Kidney (tissue), 14 donors: ENCODE results near the gene IRX2. TPM values are rescaled to one million over a fixed set of nuclear protein-coding genes. Genes with fewer than 3 reads are reported as not detected.

ENCODE experiments used
- DNase-seq, 5 donors: peaks; one replicate each; pipeline ENCODE4 v3.0.0-alpha.2; 2013 to 2020
- FAIRE-seq: peaks from 2 replicates; lab custom pipeline; 2012; peaks lifted over from hg19 to GRCh38; lab: Jason Lieb, UNC
- H3K27ac ChIP-seq, 2 donors: one replicate each; pipeline ENCODE4 v1.7.0; 2013; ENCODE audit warnings: low read depth in 2 of 2, low read length in 2 of 2, inconsistent platforms in 1 of 2
- H3K27me3 ChIP-seq: one replicate; pipeline ENCODE4 v1.7.1; 2013; ENCODE audit warnings: low read length, inconsistent platforms; ENCODE audit not compliant: control insufficient read depth, insufficient read depth
- H3K36me3 ChIP-seq, 3 donors: one replicate each; pipeline versions ENCODE4 v1.7.0 to v1.7.1; 2013; ENCODE audit warnings: low read length in 3 of 3, control low read depth in 1 of 3, inconsistent platforms in 1 of 3; ENCODE audit not compliant: insufficient read depth in 3 of 3, control insufficient read depth in 2 of 3
- H3K4me1 ChIP-seq, 3 donors: one replicate each; pipeline versions ENCODE4 v1.7.0 to v1.7.1; 2013; ENCODE audit warnings: low read length in 3 of 3, inconsistent platforms in 1 of 3, low read depth in 1 of 3; ENCODE audit not compliant: control insufficient read depth in 2 of 3, insufficient read depth in 2 of 3
- H3K4me3 ChIP-seq, 3 donors: one replicate each; pipeline versions ENCODE4 v1.7.0 to v1.8.1; 2013; ENCODE audit warnings: low read length in 3 of 3, control low read depth in 1 of 3, inconsistent platforms in 1 of 3
- H3K9ac ChIP-seq, 3 donors: one replicate each; pipeline versions ENCODE4 v1.7.0 to v1.7.1; 2013; ENCODE audit warnings: low read length in 3 of 3, control low read depth in 1 of 3, inconsistent platforms in 1 of 3
- H3K9me3 ChIP-seq, 3 donors: one replicate each; pipeline versions ENCODE4 v1.7.0 to v1.7.1; 2013; ENCODE audit warnings: low read length in 3 of 3, control low read depth in 1 of 3, inconsistent platforms in 1 of 3; ENCODE audit not compliant: control insufficient read depth in 2 of 3, insufficient read depth in 1 of 3
- intact Hi-C: fragments of 100-400 bp; cut with DNase I; formaldehyde crosslinking; loops from one replicate; pipeline ENCODE4 v1.11.1; 2022
- polyA plus RNA-seq: library from polyadenylated mRNA; stranded (reverse); fragments of 350-450 nt; fragmentation: Illumina TruSeq; extraction: RNeasy Lipid Tissue Mini Kit (QIAGEN cat#74804); gene quantifications from one replicate; pipeline ENCODE4 v1.2.3, GENCODE V29; 2014; ENCODE audit warnings: low read depth, low replicate concordance; ENCODE audit not compliant: insufficient read depth
- total RNA-seq: library from RNA; stranded (reverse); fragmentation: NEBNext Ultra II Directional; extraction: Animal tissue kit (Norgen Biotek cat#: 25700); gene quantifications from one replicate; pipeline ENCODE4 v1.2.1, GENCODE V29; 2021
- TF ChIP-seq, protein P1 (sequence below): IDR thresholded peaks from 3 replicates; pipeline ENCODE4 v1.5.1; 2012; ENCODE audit warnings: mild to moderate bottlenecking, moderate library complexity, borderline replicate concordance; ENCODE audit not compliant: insufficient read depth; ENCODE audit errors: extremely low read depth
- donor health status: control.
- donor health status: control.
- donor health status: control.
- donor health status: control.
- donor health status: control.
- donor health status: DM: yes; HTN: yes; CAD: no.
- donor health status: Normal renal cell carcinoma (clear cell type).

The IRX2 gene
- total and polyA plus RNA-seq, 2 donors from 2014 or later: 11.7 to 44.2 TPM

DNA sequence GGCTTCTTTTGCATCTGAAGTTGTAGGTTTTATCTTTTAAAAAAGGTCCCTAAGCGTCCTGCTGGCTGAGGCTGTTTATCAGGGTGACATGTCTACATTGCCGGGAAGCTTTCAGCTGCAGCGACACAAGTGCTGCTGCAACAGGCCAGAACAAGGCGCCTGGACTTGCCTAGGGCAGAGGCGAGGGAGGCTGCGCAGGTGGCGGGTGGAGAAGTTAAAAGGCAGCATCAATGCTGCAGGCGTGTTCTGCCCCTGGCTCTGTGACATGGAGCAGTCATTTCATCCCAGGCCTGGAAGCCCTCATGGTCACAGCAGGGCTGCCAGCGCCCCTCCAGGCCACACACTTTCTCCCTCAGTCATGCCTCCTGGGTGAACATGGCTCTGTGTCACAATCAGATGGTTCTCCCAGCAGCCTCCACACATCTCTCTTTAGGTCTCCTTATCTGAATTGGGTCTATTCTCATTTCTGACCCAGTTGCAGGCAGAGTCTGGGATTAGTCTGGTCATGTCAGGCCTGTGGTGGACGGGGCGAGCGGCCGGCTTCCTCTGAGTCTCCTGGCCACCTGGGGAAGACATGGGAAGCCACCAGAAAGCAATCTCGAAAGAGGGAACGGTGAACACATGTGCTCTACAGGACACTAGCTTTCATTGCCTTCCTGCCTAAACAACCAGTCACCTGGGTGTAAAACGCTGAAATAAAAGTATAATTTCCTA is 41.3 kb downstream of the IRX2 start:
- DNase-seq: no peak
- H3K36me3 ChIP-seq: no peaks in the 10 kb centered on the region
- TF ChIP-seq, protein P1, sequence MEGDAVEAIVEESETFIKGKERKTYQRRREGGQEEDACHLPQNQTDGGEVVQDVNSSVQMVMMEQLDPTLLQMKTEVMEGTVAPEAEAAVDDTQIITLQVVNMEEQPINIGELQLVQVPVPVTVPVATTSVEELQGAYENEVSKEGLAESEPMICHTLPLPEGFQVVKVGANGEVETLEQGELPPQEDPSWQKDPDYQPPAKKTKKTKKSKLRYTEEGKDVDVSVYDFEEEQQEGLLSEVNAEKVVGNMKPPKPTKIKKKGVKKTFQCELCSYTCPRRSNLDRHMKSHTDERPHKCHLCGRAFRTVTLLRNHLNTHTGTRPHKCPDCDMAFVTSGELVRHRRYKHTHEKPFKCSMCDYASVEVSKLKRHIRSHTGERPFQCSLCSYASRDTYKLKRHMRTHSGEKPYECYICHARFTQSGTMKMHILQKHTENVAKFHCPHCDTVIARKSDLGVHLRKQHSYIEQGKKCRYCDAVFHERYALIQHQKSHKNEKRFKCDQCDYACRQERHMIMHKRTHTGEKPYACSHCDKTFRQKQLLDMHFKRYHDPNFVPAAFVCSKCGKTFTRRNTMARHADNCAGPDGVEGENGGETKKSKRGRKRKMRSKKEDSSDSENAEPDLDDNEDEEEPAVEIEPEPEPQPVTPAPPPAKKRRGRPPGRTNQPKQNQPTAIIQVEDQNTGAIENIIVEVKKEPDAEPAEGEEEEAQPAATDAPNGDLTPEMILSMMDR: no peak
- H3K4me1 ChIP-seq: no peaks in the 10 kb centered on the region
- H3K4me3 ChIP-seq: no peak overlapping the region
- intact Hi-C loops: no loop called here
- no peak for FAIRE-seq
- H3K9me3 ChIP-seq: no peaks in the 10 kb centered on the region
- H3K9ac ChIP-seq: no peak overlapping the region
- no peaks in the 10 kb centered on the region for H3K27me3 ChIP-seq
- H3K27ac ChIP-seq: no peak overlapping the region

- no peak overlapping the region for H3K4me3 ChIP-seq
- intact Hi-C loops: no loop called here
Measured at GRCh38 chr5:2708751-2709150, 42.7 kb downstream of the IRX2 start.

DNA sequence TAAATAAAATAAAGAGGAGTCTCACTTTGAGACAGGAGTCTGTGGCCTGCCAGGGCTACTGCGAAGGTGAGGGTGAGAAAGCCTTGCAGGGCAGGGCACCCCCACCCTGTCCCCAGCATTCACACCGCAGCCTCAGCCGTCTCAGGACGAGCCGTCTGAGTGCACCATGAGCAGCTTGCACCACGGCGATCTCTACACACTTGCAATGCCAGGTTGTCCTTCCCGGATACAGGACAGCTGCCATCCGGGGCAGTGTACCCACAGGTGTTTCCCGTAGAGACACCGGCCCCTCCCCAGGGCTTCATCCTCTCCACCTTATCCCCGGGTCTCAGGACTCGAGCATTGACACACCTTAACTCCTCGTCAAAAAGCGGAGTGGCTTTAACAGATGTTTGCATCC is 43.3 kb downstream of the IRX2 start:
- Histone ChIP-seq H3K9me3 (no peaks in the 10 kb centered on the region), H3K36me3 (no peaks in the 10 kb centered on the region), H3K27me3 (peaks cover 2% of the 10 kb centered on the region), H3K9ac (no peak overlapping the region), H3K27ac (no peak overlapping the region), H3K4me1 (no peaks in the 10 kb centered on the region), H3K4me3 (no peak overlapping the region)
- FAIRE-seq (no peak), DNase-seq (no peak)
- TF ChIP-seq, protein P1: no peak
- intact Hi-C loops: no loop called here

More at GRCh38 chr5:2708751-2709150, 42.7 kb downstream of the IRX2 start:
- Histone ChIP-seq H3K27ac (no peak overlapping the region), H3K27me3 (no peaks in the 10 kb centered on the region), H3K9me3 (no peaks in the 10 kb centered on the region), H3K4me1 (no peaks in the 10 kb centered on the region), H3K9ac (no peak overlapping the region), H3K36me3 (no peaks in the 10 kb centered on the region)
- FAIRE-seq: no peak
- TF ChIP-seq, protein P1: no peak
- no peak for DNase-seq
